Glomerular visceral epithelial cell (primary cell): Measurements from ENCODE around the gene EBF3.

ENCODE experiments used
- DNase-seq: peaks from one replicate; pipeline ENCODE4 v3.0.0-alpha.2; 2016; ENCODE audit errors: extremely low spot score

EBF3 gene

DNA sequence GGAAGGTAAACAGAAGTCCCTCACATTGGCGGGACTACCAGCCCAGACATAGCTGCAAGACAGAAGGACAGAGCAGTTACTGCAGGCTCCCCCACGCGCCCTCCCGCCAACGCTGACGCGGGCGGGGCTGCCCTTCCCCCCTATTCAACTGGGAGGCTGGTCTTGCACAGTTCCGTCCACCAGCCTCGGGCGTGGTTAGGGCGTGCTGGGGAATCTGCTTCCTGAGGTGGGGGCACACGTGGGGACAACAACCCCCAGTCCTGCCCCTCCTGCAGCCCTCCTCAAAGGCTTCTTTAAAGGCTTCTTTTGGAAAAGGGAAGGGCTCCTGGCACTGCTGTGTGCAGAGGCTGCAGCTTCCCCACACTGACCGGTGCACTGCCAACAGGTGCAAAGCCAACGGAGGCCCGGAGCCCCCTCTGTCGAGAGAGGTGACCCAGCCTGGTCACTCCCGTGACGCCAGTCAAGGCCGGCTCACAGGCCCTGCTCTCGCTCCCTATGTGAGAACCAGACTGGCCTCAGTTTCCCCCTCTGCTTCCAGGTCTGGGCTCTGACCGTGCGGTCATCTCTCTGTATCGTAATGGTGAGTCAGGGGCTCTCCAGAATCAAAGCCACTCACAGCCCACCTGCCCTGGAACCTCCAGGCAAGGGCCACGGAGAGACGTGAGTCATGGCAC, 126.0 kb downstream of the EBF3 start:
- no peak for DNase-seq

DNA sequence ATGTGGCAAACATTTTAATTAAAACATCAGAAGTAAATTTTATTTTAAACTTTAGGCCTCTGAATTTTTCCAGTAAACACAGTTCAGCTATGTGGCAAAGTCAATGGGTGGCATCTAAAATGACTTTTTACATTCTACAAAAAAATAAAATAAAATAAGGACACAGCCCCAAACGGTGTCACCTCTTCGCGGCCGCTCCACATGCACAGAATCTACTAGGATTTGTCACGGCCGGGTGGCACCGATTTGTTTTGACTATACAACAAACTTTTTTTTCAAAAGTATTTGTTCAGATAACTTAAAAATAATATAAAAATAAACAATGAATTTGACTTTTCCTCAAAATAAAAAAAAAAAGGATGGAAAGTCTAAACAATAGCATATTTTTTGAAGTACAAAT, 127.8 kb downstream of the EBF3 start:
- no peak for DNase-seq

DNA sequence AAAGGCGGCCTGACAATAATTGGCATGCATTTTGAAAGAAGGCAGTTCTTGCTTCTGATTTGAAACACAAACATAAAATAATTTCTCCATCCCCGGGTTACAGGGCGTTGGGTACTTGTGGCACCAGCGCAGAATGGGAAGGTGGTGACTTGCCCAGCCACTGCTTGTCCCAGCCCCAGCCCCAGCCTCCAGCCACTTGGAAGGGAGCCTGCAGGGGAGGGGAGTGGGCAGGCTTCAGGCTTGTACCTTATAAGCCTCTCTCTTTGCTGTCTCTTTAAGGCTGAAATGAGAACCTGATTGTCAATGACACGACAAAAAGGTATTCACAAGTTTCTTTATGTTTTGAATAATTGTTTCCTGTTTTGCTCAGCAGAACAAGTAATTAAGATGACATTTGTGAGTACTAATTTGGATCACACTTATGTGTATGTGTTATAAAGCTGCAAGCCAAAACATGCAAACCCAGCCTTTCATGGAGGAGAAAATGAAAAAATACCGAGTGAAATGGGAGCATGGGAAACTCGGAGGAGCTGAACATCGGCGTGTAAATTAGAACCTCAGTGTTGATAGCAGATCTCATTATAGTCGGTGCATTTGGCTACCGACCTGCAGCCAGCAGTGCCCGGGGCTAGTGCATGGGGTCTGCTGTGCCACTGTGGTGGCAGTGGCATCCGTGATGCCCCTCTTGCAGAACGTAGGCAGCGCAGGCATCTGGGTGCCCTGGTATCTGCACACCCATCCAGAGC, 129.9 kb downstream of the EBF3 start:
- no peak for DNase-seq

DNA sequence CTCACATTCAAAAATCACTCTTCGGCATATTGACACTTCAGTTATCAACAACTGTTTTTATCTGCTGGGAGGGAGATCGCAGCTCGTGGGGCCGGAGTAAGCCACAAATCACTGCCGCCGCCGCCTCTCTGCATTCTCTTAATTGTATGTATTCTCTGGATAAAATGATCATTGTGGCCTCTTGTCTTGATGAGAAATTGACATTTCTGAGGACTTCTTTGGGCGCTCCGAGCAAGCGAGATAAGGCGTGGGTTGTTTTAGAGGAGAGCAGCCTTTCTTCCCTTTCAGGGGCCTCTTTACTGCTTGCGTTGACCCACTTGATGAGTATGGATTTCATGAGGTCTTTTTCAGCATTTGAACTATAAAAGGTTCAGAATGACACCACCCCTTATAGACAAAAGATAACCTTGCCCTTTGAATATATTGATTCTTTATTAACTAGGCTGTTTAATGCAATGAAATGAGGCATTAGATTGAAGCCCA, 130.6 kb downstream of the EBF3 start:
- DNase-seq = no peak

DNA sequence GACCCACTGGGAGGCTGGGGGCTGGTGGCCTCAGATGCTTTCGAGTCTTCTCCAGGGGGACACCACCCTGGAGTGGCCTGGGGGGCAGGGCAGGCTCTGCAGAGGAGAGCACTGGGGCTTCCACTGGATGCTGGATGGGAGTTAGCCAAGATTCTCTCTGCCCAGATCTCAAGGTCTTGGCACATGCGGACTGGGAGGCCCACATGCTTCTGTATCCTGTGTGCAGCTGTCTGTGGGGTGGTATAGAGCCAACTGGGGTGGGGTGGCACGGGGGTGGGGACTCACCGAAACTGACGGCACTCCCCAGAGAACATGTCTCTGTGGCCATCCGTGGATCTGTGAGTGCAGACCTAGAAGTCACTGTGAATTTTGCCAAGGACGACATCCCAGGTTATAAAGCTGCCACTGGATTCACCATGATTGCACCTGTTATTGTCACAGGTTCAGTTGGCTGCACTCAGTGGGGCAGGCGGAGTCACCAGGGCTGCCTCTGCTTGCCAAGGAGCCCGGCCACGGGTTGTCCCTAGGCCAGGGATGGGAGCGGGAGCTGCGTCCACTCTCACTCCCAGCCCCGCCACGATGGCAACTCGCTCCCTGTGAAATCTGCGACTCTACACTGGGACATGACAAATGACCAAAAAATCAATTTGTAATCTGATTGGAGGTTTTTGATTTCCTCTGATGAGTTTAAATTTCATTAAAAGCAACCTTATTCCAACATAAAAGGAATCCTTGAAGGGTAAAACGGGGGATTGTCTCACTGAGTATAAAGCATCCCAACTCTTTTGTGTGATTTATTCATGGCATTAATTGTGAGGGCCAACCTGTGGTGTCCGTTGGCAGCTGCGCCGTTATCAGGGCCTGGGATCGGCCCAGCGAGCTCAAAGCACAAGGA, 131.3 kb downstream of the EBF3 start:
- no peak for DNase-seq

DNA sequence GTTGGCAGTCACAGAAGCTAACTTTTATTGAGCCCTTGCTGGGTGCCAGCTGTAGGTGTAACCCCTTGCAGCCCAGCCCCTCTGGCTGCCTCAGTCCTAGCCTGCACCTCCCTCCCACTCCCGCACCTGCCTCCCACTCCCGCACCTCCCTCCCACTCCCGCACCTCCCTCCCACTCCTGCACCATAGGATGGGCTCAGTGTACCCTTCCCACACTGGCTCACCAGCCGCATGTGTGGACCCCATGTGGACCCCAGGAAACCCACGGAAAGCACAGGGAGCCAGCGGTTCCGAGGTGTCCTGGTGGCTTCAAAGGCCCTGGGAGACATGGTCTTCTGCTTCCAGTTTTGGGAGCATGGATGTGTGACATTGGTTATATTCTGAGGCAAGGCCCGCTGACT, 132.9 kb downstream of the EBF3 start:
- DNase-seq = no peak

DNA sequence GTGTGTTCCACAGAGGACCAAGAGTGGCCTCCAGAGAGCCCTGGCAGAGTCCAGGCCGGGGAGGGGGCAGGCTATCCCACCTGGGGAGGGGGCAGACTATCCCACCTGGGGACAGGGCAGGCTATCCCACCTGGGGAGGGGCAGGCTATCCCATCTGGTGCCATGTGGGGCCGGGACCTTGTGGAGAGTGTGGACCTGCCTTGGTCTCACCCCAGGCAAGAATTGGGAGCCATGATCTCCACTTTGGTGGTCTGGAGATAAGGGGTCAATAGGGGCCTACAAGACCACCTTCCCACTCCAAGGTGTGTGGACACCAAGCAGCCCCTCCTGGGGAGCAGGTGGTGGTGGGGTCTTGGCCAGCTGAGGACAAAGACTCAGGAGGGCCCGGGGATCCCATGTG, 138.2 kb downstream of the EBF3 start:
- no peak for DNase-seq

DNA sequence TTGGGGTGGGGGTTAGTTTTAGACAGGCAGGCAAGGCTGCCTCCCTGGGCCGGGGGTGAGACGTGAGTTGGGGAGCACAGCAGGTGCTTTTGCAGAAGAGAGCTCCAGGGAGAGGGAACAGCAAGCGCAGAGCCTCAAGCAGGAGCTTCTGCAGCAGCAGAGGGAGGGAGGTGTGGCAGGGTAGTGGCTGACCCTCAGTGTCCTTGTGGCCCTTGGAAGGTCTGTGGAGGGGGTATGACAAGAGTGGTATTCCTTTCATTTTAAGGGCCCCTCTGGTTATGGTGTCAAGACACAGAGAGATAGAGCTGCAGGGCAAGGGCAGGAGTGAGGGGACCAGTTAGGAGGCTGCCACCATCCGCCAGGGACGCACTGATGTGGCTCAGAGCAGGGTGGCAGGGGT, 138.9 kb downstream of the EBF3 start:
- DNase-seq = no peak

DNA sequence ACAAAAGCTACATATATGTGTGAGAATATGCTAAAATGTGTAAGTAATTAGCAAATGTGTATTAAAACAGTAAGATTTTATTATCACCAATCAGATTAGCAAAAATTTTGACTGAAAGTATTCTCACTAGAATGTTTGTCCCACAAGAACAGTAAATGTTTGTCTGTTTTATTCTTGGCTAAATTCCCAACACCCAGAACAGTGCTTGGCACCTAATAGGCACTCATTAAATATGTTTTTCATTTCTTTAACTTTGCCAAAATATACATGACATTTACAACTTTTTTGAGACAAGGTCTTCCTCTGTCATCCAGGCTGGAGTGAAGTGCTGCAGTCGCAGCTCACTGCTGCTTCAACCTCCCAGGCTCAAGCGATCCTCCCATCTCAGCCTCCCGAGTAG, 143.6 kb downstream of the EBF3 start:
- no peak for DNase-seq

DNA sequence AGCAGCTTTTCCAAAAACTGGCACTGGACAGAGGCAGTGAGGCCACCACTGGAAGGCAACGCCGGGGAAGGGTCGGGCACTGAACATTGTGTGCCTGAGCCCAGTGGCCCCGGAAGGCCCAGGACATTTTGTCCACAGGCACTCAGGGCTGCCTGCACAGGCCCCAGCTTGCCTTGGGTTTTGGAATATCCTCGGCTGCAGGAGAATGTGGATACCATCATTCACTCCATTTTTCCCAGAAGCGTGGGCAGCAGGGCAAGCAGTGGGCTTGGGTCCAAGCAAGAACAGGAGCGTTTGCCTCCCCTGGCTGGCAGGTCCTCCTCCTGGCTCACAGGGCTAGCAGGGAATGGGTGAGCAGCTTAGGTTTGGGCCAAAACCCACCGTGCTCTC, 147.4 kb downstream of the EBF3 start:
- DNase-seq = no peak

DNA sequence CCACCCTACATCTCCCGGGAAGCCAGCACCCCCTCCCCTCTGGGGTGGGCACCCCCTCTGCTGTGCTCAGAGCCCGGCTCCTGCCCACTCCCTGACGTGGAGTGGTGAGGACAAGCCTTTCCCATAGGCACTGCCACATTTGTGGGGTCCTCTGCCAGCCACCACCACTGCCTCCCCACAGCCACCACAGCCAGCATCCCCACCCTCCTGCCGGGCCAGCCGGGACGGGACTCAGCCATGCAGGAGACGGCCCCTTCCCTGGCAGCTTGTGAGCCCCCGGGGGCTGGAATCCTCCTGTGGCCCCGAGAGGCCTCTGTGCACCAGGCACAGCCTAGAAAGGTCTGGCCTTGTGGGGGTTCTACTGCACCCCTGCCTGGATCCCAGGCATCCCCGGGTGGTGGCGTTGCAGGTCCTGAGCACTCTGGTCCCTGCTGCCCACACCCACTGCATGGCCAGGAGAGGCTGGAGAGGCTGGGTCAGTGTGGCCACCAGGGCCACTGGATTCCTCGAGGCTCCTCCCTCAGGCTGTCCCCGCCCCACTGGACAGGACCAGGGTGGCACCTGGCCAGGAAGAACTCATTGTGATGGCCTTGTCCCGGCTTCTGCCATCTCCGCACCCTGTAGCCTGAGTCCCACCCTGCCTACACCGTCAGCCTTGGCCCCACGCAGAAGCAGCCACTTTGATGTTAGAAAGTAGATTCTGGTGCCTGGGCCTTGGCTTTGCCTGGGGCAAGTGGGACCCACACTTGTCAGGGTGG, 148.0 kb downstream of the EBF3 start:
- DNase-seq = no peak

DNA sequence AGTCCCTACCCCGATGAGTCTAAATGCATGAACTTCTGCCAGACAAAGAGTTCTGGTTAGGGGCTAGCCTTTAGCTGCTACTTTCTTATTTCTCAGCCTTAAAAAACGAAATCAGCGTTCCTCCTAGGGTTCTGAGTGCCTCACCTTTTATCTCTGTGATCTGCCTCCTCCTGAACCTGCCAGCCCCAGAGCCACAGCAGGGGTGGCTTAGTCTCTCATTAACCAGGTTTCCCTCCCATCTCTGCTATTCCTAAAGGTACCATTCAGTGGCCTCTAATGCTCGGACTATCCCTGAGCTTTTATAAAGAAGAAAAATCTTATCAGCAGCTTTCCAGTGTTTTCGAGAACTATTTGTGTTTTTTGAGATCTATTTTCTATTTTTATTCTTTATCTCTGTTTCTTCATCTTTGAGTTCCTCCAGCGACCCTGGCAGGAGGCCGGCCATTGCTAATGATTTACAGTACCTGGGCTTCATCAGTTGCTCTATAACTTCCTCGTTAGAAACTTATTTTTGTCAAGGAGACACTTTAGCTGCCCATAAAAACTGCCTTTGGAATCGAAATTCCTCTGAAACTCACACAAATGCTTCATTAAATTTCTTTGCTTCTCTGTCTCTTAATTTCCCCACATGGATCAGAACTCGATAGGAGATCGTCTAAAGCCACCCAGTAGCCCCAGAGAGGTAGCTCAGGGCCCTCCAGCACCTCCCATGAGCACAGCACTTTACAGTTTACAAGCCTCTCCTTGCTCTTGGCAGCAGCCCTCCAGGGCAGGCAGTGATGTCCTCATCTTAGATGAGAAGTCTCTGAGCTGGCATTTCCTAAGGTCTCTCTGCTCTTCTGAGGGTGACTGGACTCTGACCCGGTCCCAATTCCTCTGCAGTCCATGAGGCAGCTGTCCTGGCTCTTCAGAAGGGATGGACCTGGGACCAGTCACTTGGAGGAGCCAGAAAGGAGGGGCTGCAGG, 149.1 kb downstream of the EBF3 start:
- DNase-seq = no peak

DNA sequence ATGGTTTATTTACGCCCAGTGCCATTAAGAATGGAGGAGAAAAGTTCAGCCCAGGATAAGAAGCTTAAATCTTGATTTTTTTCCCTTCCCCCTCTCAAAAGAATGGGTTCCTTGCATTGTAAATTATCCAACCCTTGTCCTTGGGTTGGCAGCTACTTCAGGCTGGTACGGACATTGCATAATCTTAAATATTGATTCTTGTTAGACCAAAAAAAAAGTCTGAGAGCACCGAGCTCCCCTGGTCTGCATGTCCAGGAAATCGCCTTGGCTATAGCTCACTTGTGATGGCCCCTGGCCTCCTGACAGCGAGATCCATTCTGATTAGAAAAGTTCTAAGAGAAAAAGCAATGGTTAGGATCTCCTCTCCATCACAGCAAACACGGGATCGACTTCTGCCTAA, 151.7 kb downstream of the EBF3 start:
- no peak for DNase-seq

DNA sequence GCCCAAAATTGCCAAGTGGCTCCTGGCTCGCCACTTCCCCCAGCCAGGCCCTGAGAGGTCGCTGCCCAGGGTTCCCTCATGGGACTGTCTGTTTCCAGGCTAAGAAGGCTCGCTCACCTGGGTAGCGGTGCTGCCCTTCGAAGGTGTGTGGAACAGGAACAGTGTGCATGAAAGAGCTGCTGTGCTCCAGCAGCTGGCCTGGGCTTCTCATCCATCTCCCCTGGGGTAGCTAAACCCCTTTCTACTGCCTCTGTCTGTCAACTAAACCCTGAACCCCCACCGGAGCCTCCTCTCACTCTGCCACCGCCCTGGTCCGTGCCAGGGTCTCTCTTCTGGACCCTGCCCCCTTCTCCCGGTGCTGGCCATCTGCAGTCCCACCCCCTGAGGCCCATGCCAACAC, 152.9 kb downstream of the EBF3 start:
- no peak for DNase-seq

DNA sequence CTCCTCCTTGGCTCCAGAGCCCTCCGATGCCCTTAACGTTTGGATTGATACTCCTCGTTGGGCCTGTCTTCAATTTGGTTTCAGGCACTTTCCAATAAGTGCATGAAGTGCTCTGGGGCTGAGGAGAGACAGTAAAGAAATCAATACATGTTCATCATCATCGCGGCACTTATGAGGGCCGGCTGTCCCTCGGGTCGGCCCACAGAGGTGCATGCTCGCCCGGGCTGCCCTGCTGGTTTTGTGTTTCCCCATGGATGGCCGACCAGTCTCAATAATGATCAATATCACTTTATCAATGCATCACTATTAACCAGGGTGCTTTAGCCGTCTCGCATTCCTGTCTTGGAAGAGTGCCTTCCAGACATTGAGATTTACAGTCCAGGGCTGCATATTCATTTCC, 154.2 kb downstream of the EBF3 start:
- DNase-seq = no peak

DNA sequence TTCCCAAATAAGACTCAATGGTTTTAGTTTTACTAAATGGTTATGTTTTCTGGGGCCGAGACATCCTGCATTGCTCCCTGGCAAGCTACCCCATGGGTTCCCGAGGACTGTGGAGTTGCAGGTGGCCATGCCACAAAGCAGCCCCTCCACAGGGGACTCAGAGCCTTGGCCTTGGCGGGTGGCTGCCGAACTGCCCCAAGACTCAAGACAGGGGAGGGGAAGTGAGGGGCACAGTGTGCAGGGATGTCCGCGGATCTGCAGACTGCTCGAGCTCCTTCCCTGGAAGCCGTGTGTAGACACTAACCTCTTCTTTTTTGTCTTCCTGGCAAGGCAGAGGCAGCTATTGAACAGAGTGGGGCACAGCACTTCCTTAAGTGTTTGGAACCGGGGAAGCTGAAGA, 154.6 kb downstream of the EBF3 start:
- no peak for DNase-seq

DNA sequence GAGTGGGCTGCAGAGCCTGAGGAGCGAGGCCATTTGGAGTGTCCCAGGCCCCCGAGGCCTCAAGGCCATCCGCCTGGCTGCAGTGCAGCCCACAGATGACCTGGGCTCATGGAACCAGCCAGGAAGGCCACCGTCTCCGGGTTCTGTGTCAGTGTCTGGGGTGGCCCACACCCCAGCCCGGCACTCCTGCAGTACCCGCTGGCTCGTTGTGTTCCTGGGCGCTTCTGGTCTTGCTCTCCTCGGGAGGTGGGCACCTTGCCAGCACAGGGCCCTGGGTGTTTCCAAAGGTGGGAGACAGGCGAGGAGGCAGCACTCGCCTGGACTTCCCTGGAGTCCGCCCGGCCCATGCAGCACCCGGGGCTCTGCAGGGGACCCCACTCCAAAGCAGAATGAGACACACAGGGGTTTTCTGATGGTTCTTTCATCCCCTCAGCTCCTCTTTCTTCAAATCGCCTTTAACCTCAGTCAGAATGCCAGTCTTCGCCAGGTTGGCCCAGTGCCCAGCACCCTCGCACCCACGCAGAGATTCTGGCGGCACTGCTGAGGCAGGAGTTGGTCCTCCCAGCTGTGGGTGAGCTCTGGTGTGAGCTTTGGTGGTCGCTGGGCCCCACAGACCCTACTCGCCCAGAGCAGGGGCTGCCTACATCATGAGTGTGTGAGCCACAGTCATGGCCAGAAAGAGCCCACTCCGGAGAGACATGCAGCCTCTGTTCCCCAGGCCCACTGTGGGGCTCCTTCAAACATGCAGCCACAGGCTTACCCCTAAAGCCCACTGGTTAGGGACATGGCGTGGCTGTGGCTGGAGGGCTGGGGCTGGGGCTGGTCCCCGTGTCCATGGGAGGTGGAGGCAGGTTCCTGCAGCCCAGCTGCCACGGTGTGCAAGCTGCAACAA, 155.7 kb downstream of the EBF3 start:
- no peak for DNase-seq

DNA sequence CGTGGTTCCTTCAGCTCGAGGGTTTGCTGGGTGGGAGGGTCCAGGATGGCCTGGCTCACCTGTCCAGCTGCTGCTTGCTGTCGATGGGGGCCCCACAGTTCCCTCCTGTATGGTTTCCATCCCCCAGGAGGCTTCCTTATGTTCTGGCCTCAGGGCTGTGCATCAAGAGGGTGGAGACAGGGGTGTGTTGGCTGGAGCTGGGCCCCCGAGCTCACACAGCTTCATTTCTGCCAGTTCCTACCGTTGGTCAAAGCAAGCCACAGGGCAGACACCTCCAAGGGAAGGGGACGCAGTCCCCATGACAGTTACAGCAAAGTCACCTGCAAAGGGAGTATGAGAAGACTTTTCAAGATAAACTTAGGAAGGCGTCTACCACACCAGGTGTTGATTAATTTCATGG, 156.9 kb downstream of the EBF3 start:
- DNase-seq = no peak

DNA sequence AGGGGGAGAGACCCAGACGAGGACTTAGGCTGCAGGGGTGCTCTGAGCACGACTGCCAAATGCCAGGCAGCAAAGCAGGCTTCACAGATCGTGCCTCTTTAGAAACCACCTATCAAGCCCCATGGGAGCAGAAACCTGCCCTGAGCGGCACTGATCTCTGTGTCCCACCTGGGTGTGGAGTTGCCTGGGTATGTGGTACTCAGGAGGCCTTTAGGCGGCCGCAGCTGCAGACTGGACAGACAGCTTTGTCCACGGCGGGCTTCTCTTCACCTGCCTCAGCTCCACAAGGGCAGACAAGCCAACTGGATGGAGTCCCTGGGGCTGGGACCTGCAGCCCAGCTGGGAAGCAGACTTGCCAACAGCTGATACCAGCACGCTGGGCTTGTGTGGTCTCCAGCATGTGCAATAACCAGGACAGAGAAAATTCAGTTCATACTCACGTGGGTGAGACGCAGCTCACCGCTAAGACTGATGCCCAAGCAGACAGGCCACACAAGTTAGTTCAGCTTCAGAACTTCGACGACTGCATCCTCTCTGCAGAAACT, 163.2 kb downstream of the EBF3 start:
- DNase-seq = no peak
